ENCODE measurements around the gene GPR42. TPM values are rescaled to one million over a fixed set of nuclear protein-coding genes. Genes with fewer than 3 reads are reported as not detected.

GPR42 gene
- total RNA-seq, 1 experiment from 2014 or later: not detected

GRCh38 chr19:35398570-35398969 lies 27.7 kb downstream of the GPR42 start:
- Histone ChIP-seq H3K9ac (ENCODE audit: low read length) (no peak overlapping the region), H3K79me2 (ENCODE audit: insufficient read depth, low read length) (no peaks in the 10 kb centered on the region), H2AFZ (ENCODE audit: low read depth, low read length, poor library complexity, severe bottlenecking) (no peak overlapping the region), H3K27me3 (ENCODE audit: insufficient read depth, low read length) (no peaks in the 10 kb centered on the region), H3K4me1 (ENCODE audit: control insufficient read depth in 1 of 2, insufficient read depth in 2 of 2, low read length in 2 of 2) (no peaks in the 10 kb centered on the region), H3K9me3 (ENCODE audit: control insufficient read depth in 1 of 2, insufficient read depth in 1 of 2, low read depth in 1 of 2, low read length in 2 of 2) (no peaks in the 10 kb centered on the region), H3K27ac (ENCODE audit: low read depth, low read length) (no peak overlapping the region), H3K4me2 (ENCODE audit: low read length) (no peak overlapping the region), H3K4me3 (replicated peaks in 1 of 2; ENCODE audit: low read depth in 1 of 2, low read length in 2 of 2) (no peak overlapping the region), H3K36me3 (ENCODE audit: control insufficient read depth in 1 of 2, insufficient read depth in 2 of 2, low read length in 2 of 2) (no peaks in the 10 kb centered on the region), H3K9me2 (ENCODE audit: insufficient read depth) (no peaks in the 10 kb centered on the region), H4K20me1 (ENCODE audit: insufficient read depth) (no peaks in the 10 kb centered on the region)
- ChIA-PET POLR2A (no interaction called here), RAD21 (ENCODE audit: low non-redundant PET in 1 of 2, low total read pairs in 2 of 2, uncharacterized antibody in 2 of 2, unreplicated experiment in 2 of 2) (no interaction called here), CTCF (no interaction called here)
- TF ChIP-seq CEBPB (IDR thresholded peaks at IDR 0.05; ENCODE audit: low read depth) (no peak), SIN3A (IDR thresholded peaks at IDR 0.05; ENCODE audit: low read depth) (no peak), POLR2A (IDR thresholded peaks at IDR 0.05; ENCODE audit: borderline replicate concordance, extremely low read depth, insufficient read depth, insufficient read length) (no peak), POLR2AphosphoS5 (IDR thresholded peaks at IDR 0.05; ENCODE audit: low read depth, low read length) (no peak), ZFX (IDR thresholded peaks at IDR 0.05) (no peak), EZH2 (IDR thresholded peaks at IDR 0.05) (no peak), EGR1 (IDR thresholded peaks at IDR 0.05; ENCODE audit: low read depth) (no peak), CTCF (IDR thresholded peaks at IDR 0.05 in 2 of 3, conservative IDR thresholded peaks at IDR 0.05 in 1 of 3; ENCODE audit: borderline replicate concordance in 1 of 3, insufficient read depth in 1 of 3, low read depth in 2 of 3, low read length in 2 of 3) (no peak), ZNF274 (IDR thresholded peaks at IDR 0.05; ENCODE audit: low read depth, low read length) (no peak), SP1 (IDR thresholded peaks at IDR 0.05; ENCODE audit: low read depth) (no peak), TCF7L2 (IDR thresholded peaks at IDR 0.05; ENCODE audit: borderline replicate concordance, extremely low read depth, insufficient read depth, insufficient read length) (no peak), EZH2phosphoT487 (IDR thresholded peaks at IDR 0.05; ENCODE audit: borderline replicate concordance) (no peak), YY1 (IDR thresholded peaks at IDR 0.05; ENCODE audit: extremely low read depth, insufficient replicate concordance, low read depth, low read length) (no peak)
- TF ChIP-seq, protein P1, sequence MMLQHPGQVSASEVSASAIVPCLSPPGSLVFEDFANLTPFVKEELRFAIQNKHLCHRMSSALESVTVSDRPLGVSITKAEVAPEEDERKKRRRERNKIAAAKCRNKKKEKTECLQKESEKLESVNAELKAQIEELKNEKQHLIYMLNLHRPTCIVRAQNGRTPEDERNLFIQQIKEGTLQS (IDR thresholded peaks at IDR 0.05): no peak
- TF ChIP-seq, protein P2, sequence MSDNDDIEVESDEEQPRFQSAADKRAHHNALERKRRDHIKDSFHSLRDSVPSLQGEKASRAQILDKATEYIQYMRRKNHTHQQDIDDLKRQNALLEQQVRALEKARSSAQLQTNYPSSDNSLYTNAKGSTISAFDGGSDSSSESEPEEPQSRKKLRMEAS (IDR thresholded peaks at IDR 0.05): no peak
- no peak for DNase-seq (ENCODE audit: low read depth, low spot score)
- ATAC-seq: no peak
- intact Hi-C loops (cut with micrococcal nuclease): no loop called here
- no TSS peak for BruUV-seq (replicated peaks)
